ENCODE data around the gene ABHD17A. TPM values are rescaled to one million over a fixed set of nuclear protein-coding genes. Genes with fewer than 3 reads are reported as not detected.
A peak's percentile ranks its signal among the peaks of the same experiment; 100 is the strongest.

The ABHD17A gene
- total and polyA plus RNA-seq, 2 of the 8 experiments (the other 6 are each of a cell fraction or from before 2014, with no cell fraction given): 41.2 to 87.4 TPM

GRCh38 chr19:1837222-1837565 is 48.1 kb downstream of the ABHD17A start:
- TF ChIP-seq CHD1 (IDR thresholded peaks at IDR 0.05; ENCODE audit: low read depth, low read length): no peak
- TF ChIP-seq, protein P1, sequence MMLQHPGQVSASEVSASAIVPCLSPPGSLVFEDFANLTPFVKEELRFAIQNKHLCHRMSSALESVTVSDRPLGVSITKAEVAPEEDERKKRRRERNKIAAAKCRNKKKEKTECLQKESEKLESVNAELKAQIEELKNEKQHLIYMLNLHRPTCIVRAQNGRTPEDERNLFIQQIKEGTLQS (IDR thresholded peaks at IDR 0.05; ENCODE audit: insufficient read depth, low read depth, low read length): no peak
- no peak for TF ChIP-seq EZH2 (IDR thresholded peaks at IDR 0.05; ENCODE audit: low read depth, low read length, severe bottlenecking)
- TF ChIP-seq CHD2 (IDR thresholded peaks at IDR 0.05; ENCODE audit: low read length): no peak
- TF ChIP-seq POU5F1 (IDR thresholded peaks at IDR 0.05; ENCODE audit: low read depth, low read length): no peak
- TF ChIP-seq TCF12 (IDR thresholded peaks at IDR 0.05; ENCODE audit: low read depth, low read length): no peak
- H3K36me3 ChIP-seq (ENCODE audit: control insufficient read depth in 2 of 4, insufficient read depth in 4 of 4, low read length in 3 of 4): no peaks in the 10 kb centered on the region
- no peak overlapping the region; the same call in 1 of the 2 replicates for H2BK5ac ChIP-seq (ENCODE audit: low read depth, low read length)
- peaks cover 26% of the 10 kb centered on the region for H3K79me1 ChIP-seq (ENCODE audit: low read depth, low read length)
- no peak overlapping the region for H3K23ac ChIP-seq (ENCODE audit: insufficient read length)
- no peak overlapping the region for H3K4me2 ChIP-seq (ENCODE audit: insufficient read depth in 1 of 2, low read depth in 2 of 2, low read length in 2 of 2)
- H3K18ac ChIP-seq (ENCODE audit: extremely low read depth, low read length): no peak overlapping the region
- no peak overlapping the region for H3K56ac ChIP-seq (replicated peaks; ENCODE audit: insufficient read length, low read depth, low read length)
- H2BK12ac ChIP-seq (ENCODE audit: low read depth, low read length): no peak overlapping the region
- no peak overlapping the region for H3K9ac ChIP-seq (replicated peaks in 1 of 4; ENCODE audit: extremely low read depth in 1 of 4, low read depth in 3 of 4, low read length in 3 of 4)
- no peaks in the 10 kb centered on the region for H3K9me3 ChIP-seq (ENCODE audit: insufficient read depth in 2 of 2, low read depth in 1 of 2, low read length in 1 of 2)
- H3K4ac ChIP-seq (replicated peaks; ENCODE audit: insufficient read length, low read depth, low read length): no peak overlapping the region
- CTCF ChIA-PET (ENCODE audit: partially characterized antibody): interaction anchor here (0.6 to 14.9 kb wide), 27 partner anchors 10 to 843 kb away, joined by 3 to 228 read pairs (median 5); no protein-coding TSS in a partner anchor
- DNase-seq (ENCODE audit: low read depth in 1 of 2, low spot score in 2 of 2) (no peak), FAIRE-seq (no peak)
- no peak overlapping the region for H3K14ac ChIP-seq (ENCODE audit: insufficient read length)
- H3K79me2 ChIP-seq (ENCODE audit: control insufficient read depth in 1 of 2, insufficient read depth in 2 of 2, low read length in 2 of 2): peaks cover 3 to 58% of the 10 kb centered on the region in 2 experiments; a peak in 3 of 4 replicates
- no peak overlapping the region for H3K4me3 ChIP-seq (ENCODE audit: extremely low read depth in 1 of 4, insufficient read depth in 2 of 4, low read depth in 3 of 4, low read length in 4 of 4)
- no peaks in the 10 kb centered on the region for H3K27me3 ChIP-seq (replicated peaks in 1 of 4; ENCODE audit: control insufficient read depth in 3 of 4, extremely low read depth in 1 of 4, insufficient read depth in 3 of 4, low read length in 3 of 4)
- 90% methylated on average over 11 of the region's 11 CpGs; no CpG with 5 or more reads in 1 of the 2 experiments for WGBS, 2 experiments (ENCODE audit: extremely low coverage in 1 of 2, insufficient coverage in 1 of 2, insufficient read length in 1 of 2, insufficient replicate concordance in 2 of 2, low coverage in 1 of 2, low lambda C conversion rate in 2 of 2, missing lambda C conversion rate in 1 of 2)
- H4K8ac ChIP-seq (ENCODE audit: extremely low read depth, insufficient read depth, low read length): peak overlapping the region; percentile 76; the same call in 1 of the 2 replicates
- peaks cover 16 to 29% of the 10 kb centered on the region in 2 experiments for H4K20me1 ChIP-seq (replicated peaks in 1 of 2; ENCODE audit: control insufficient read depth in 1 of 2, insufficient read depth in 2 of 2, low read length in 2 of 2)
- H2AK5ac ChIP-seq (ENCODE audit: low read depth, low read length): no peak overlapping the region
- POLR2A ChIA-PET (ENCODE audit: partially characterized antibody): interaction anchor here (0.6 to 2.4 kb wide), 8 partner anchors 9 to 246 kb away, joined by 3 to 10 read pairs (median 3); partner anchors contain the start of gene TCF3
- H2BK15ac ChIP-seq (ENCODE audit: low read length): no peak overlapping the region
- no peak overlapping the region for H2AFZ ChIP-seq (ENCODE audit: low read length)
- H3K4me1 ChIP-seq (replicated peaks in 1 of 4; ENCODE audit: control insufficient read depth in 3 of 4, insufficient read depth in 4 of 4, low read length in 3 of 4): 0 out of 7 replicates have a peak, but pooled peaks cover 0 to 2% (median 0%) of the 10 kb centered on the region in 4 experiments
- H3K27ac ChIP-seq (ENCODE audit: low read depth, low read length): no peak overlapping the region
- H2BK120ac ChIP-seq (replicated peaks; ENCODE audit: low read depth, low read length): no peak overlapping the region
- H2BK20ac ChIP-seq (ENCODE audit: low read length): no peak overlapping the region
- no peak overlapping the region for H4K91ac ChIP-seq (replicated peaks; ENCODE audit: insufficient read length, low read length)
- H4K5ac ChIP-seq (ENCODE audit: insufficient read length, low read depth, low read length): no peak overlapping the region
- H3K23me2 ChIP-seq (ENCODE audit: low read depth, low read length): no peaks in the 10 kb centered on the region
